ENCODE results near the gene MAP4K3. TPM values are rescaled to one million over a fixed set of nuclear protein-coding genes. Genes with fewer than 3 reads are reported as not detected.

The MAP4K3 gene
- total RNA-seq, 4 donors from 2014 or later = 23.0 to 52.1 (median 31.8) TPM

- peaks cover 71 to 74% of the 10 kb centered on the region in 2 donors for H3K4me1 ChIP-seq
- peak overlapping the region; percentile 89 to 97 (median 92) for H3K4me3 ChIP-seq
These were observed 3.4 kb downstream of the MAP4K3 start for GRCh38 chr2:39433586-39434195.

GRCh38 chr2:39432701-39433100 is 4.4 kb downstream of the MAP4K3 start:
- no peaks in the 10 kb centered on the region for H3K36me3 ChIP-seq
- no peak for ATAC-seq
- H3K27me3 ChIP-seq = no peaks in the 10 kb centered on the region
- intact Hi-C loops (cut with DNase I; ENCODE audit: low total_unique reads) = loop anchor here (10.0 kb wide), 1 partner anchor 928 kb away; no protein-coding TSS in a partner anchor
- H3K4me3 ChIP-seq = peak overlapping the region in 1 of 4 donors; percentile 26
- TF ChIP-seq CTCF (IDR thresholded peaks at IDR 0.05 in 4 of 5, conservative IDR thresholded peaks at IDR 0.05 in 1 of 5) (no peak), POLR2A (IDR thresholded peaks at IDR 0.05) (no peak)
- peak overlapping the region; percentile 96 to 98 (median 98) for H3K27ac ChIP-seq
- in situ Hi-C loops (cut with MboI; ENCODE audit: low sequenced_read_pairs in 4 of 4) = loop anchor here in 3 of 4 donors (10.0 kb wide), 2 partner anchors 48 to 58 kb away; no protein-coding TSS in a partner anchor
- H3K4me1 ChIP-seq = peaks cover 69 to 73% of the 10 kb centered on the region in 2 donors
- no peak for DNase-seq
- H3K9me3 ChIP-seq = no peaks in the 10 kb centered on the region

More at GRCh38 chr2:39433586-39434195, 3.4 kb downstream of the MAP4K3 start:
- Histone ChIP-seq H3K27ac (peak overlapping the region; percentile 96 to 98 (median 98)), H3K27me3 (no peaks in the 10 kb centered on the region), H3K36me3 (no peaks in the 10 kb centered on the region), H3K9me3 (no peaks in the 10 kb centered on the region)
- in situ Hi-C loops (cut with MboI; ENCODE audit: low sequenced_read_pairs in 4 of 4) (loop anchor here in 3 of 4 donors (10.0 kb wide), 2 partner anchors 49 to 59 kb away; no protein-coding TSS in a partner anchor), intact Hi-C loops (cut with DNase I; ENCODE audit: low total_unique reads) (loop anchor here (10.0 kb wide), 1 partner anchor 929 kb away; no protein-coding TSS in a partner anchor)
- DNase-seq (no peak), ATAC-seq (no peak)
- TF ChIP-seq POLR2A (IDR thresholded peaks at IDR 0.05) = no peak
- TF ChIP-seq CTCF (IDR thresholded peaks at IDR 0.05 in 4 of 5, conservative IDR thresholded peaks at IDR 0.05 in 1 of 5) = no peak

- in situ Hi-C loops (cut with MboI; ENCODE audit: low sequenced_read_pairs in 4 of 4) = loop anchor here in 3 of 4 donors (10.0 kb wide), 2 partner anchors 47 to 57 kb away; no protein-coding TSS in a partner anchor
- H3K27me3 ChIP-seq = no peaks in the 10 kb centered on the region
- H3K27ac ChIP-seq = peak overlapping the region; percentile 96 to 98 (median 98)
- peak; percentile 15 to 59 for DNase-seq
- no peaks in the 10 kb centered on the region for H3K36me3 ChIP-seq
- H3K4me3 ChIP-seq = peak overlapping the region in 1 of 4 donors; percentile 9
- no peaks in the 10 kb centered on the region for H3K9me3 ChIP-seq
- TF ChIP-seq CTCF (IDR thresholded peaks at IDR 0.05 in 4 of 5, conservative IDR thresholded peaks at IDR 0.05 in 1 of 5) (no peak), POLR2A (IDR thresholded peaks at IDR 0.05) (no peak)
- intact Hi-C loops (cut with DNase I; ENCODE audit: low total_unique reads) = loop anchor here (10.0 kb wide), 1 partner anchor 927 kb away; no protein-coding TSS in a partner anchor
- peaks cover 78 to 82% of the 10 kb centered on the region in 2 donors for H3K4me1 ChIP-seq
- peak in 1 of 2 donors; percentile 60 for ATAC-seq
These were observed 5.3 kb downstream of the MAP4K3 start for GRCh38 chr2:39431592-39432316.

GRCh38 chr2:39429746-39430145 is 7.3 kb downstream of the MAP4K3 start:
- Histone ChIP-seq H3K27ac (peak overlapping the region; percentile 96 to 98 (median 98)), H3K4me3 (no peak overlapping the region), H3K27me3 (no peaks in the 10 kb centered on the region), H3K36me3 (no peaks in the 10 kb centered on the region), H3K9me3 (no peaks in the 10 kb centered on the region), H3K4me1 (peaks cover 87 to 91% of the 10 kb centered on the region in 2 donors)
- ATAC-seq = no peak
- intact Hi-C loops (cut with DNase I; ENCODE audit: low total_unique reads) = loop anchor here (10.0 kb wide), 1 partner anchor 925 kb away; no protein-coding TSS in a partner anchor
- no peak for DNase-seq
- in situ Hi-C loops (cut with MboI; ENCODE audit: low sequenced_read_pairs in 4 of 4) = loop anchor here in 3 of 4 donors (10.0 kb wide), 2 partner anchors 45 to 55 kb away; no protein-coding TSS in a partner anchor
- TF ChIP-seq POLR2A (IDR thresholded peaks at IDR 0.05) = no peak
- TF ChIP-seq CTCF (IDR thresholded peaks at IDR 0.05 in 4 of 5, conservative IDR thresholded peaks at IDR 0.05 in 1 of 5) = no peak
